GM12878 (cell line): Measurements from ENCODE around the gene PREX1. TPM values are rescaled to one million over a fixed set of nuclear protein-coding genes. Genes with fewer than 3 reads are reported as not detected.
A peak's percentile ranks its signal among the peaks of the same experiment; 100 is the strongest.

Source experiments
- ATAC-seq: fragments of 200-7000 bp; cut with Tn5 transposase; 3 replicates; pipeline ENCODE4 v1.9.1; 2020; ENCODE audit warnings: mild to moderate bottlenecking, moderate library complexity
- BruUV-seq: library from RNA; stranded (reverse); fragments of 400-500 nt; replicated peaks from 2 replicates; lab custom pipeline; 2021; lab: Mats Ljungman, UMichigan
- CTCF ChIA-PET: fragments of 300-600 bp; sonication (Branson Sonifier 250); formaldehyde crosslinking; extraction: SDS; loops from one replicate; lab custom pipeline; 2021; ENCODE audit warnings: inconsistent platforms; lab: Yijun Ruan, JAX
- POLR2A ChIA-PET: fragments of 350-600 bp; formaldehyde crosslinking; extraction: SDS; loops from one replicate; lab custom pipeline; 2021; ENCODE audit warnings: inconsistent platforms; lab: Charles Lee
- RAD21 ChIA-PET: fragments of 300-600 bp; sonication (Branson Sonifier 250); formaldehyde crosslinking; loops from one replicate; lab custom pipeline; 2023; ENCODE audit warnings: antibody characterized with exemption; ENCODE audit not compliant: unreplicated experiment; lab: Charles Lee
- SMC1A ChIA-PET: fragments of 300-600 bp; sonication (Branson Sonifier 250); formaldehyde crosslinking; loops from one replicate; lab custom pipeline; 2023; ENCODE audit not compliant: unreplicated experiment, uncharacterized antibody; lab: Charles Lee
- DNase-seq: peaks from one replicate; pipeline ENCODE4 v3.0.0-alpha.2; 2011; ENCODE audit warnings: low read depth, low spot score
- FAIRE-seq: peaks from 3 replicates; lab custom pipeline; 2011; peaks lifted over from hg19 to GRCh38; lab: Jason Lieb, UNC
- H2AFZ ChIP-seq: 2 replicates; pipeline ENCODE4 v1.6.0; 2011; ENCODE audit warnings: low read depth, low read length, control low read depth; ENCODE audit not compliant: control insufficient read depth
- H3K27ac ChIP-seq: 2 replicates; pipeline ENCODE4 v1.5.1; 2011; ENCODE audit warnings: control low read depth; ENCODE audit not compliant: control insufficient read depth, insufficient read depth
- H3K27me3 ChIP-seq, 2 experiments: replicated peaks in 1 of 2; 2 replicates each; pipeline versions ENCODE4 v1.6.0 to v1.6.1; 2011; ENCODE audit warnings: low read length in 1 of 2; ENCODE audit not compliant: control insufficient read depth in 2 of 2, insufficient read depth in 2 of 2
- H3K36me3 ChIP-seq, 2 experiments: 2 replicates each; pipeline ENCODE4 v1.5.1; 2011; ENCODE audit warnings: low read length in 1 of 2; ENCODE audit not compliant: control insufficient read depth in 2 of 2, insufficient read depth in 2 of 2
- H3K4me1 ChIP-seq: 2 replicates; pipeline ENCODE4 v1.6.1; 2011; ENCODE audit warnings: mild to moderate bottlenecking, low read length, moderate library complexity, mixed read lengths; ENCODE audit not compliant: control insufficient read depth, insufficient read depth
- H3K4me2 ChIP-seq: 2 replicates; pipeline ENCODE4 v1.6.0; 2011; ENCODE audit warnings: control low read depth; ENCODE audit not compliant: control insufficient read depth, insufficient read depth
- H3K4me3 ChIP-seq: fragments of 200-600 bp; sonication (generic); 2 replicates; pipeline ENCODE4 v1.5.1; 2016
- H3K79me2 ChIP-seq: 2 replicates; pipeline ENCODE4 v1.6.0; 2011; ENCODE audit warnings: low read length; ENCODE audit not compliant: control insufficient read depth, insufficient read depth
- H3K9ac ChIP-seq: 2 replicates; pipeline ENCODE4 v1.8.0; 2011; ENCODE audit warnings: low read length, control low read depth, mixed read lengths; ENCODE audit not compliant: control insufficient read depth, insufficient read depth
- H3K9me3 ChIP-seq: replicated peaks from 3 replicates; pipeline ENCODE4 v1.5.1; 2011; ENCODE audit warnings: mild to moderate bottlenecking, low read length; ENCODE audit not compliant: control insufficient read depth, insufficient read depth
- H4K20me1 ChIP-seq: 2 replicates; pipeline ENCODE4 v1.6.0; 2011; ENCODE audit not compliant: control insufficient read depth, insufficient read depth
- BCL3 ChIP-seq: IDR thresholded peaks from 2 replicates; pipeline ENCODE4 v1.6.1; 2011; ENCODE audit warnings: borderline replicate concordance, low read depth, mild to moderate bottlenecking, moderate library complexity, low read length; ENCODE audit not compliant: insufficient read depth, poor library complexity, severe bottlenecking
- DPF2 ChIP-seq: fragments of 450-650 bp; IDR thresholded peaks from 2 replicates; pipeline ENCODE4 v1.6.1; 2017; ENCODE audit warnings: mild to moderate bottlenecking
- MLLT1 ChIP-seq: fragments of 450-650 bp; IDR thresholded peaks from 2 replicates; pipeline ENCODE4 v1.6.1; 2016; ENCODE audit warnings: mild to moderate bottlenecking
- MTA2 ChIP-seq: fragments of 450-650 bp; IDR thresholded peaks from 2 replicates; pipeline ENCODE4 v1.6.1; 2016; ENCODE audit warnings: low read depth, mild to moderate bottlenecking, moderate library complexity
- NFXL1 ChIP-seq: fragments of 450-650 bp; IDR thresholded peaks from 2 replicates; pipeline ENCODE4 v1.6.1; 2017; ENCODE audit warnings: antibody characterized with exemption, mild to moderate bottlenecking, borderline replicate concordance
- POLR2A ChIP-seq: IDR thresholded peaks from 2 replicates; pipeline ENCODE4 v1.6.1; 2011; ENCODE audit warnings: low read depth, mild to moderate bottlenecking, low read length
- RELA ChIP-seq: fragments of 450-650 bp; IDR thresholded peaks from 2 replicates; pipeline ENCODE4 v1.8.0; 2014; ENCODE audit warnings: borderline replicate concordance; ENCODE audit not compliant: partially characterized antibody
- TCF7 ChIP-seq: IDR thresholded peaks from 2 replicates; pipeline ENCODE4 v1.6.1; 2014; ENCODE audit warnings: antibody characterized with exemption, borderline replicate concordance
- WGBS: methylation state at CpG from one replicate; pipeline ENCODE4 v1.1.6; 2016; ENCODE audit warnings: low lambda C conversion rate; ENCODE audit not compliant: insufficient replicate concordance, insufficient coverage; ENCODE audit errors: missing lambda C conversion rate; 5-methylcytosine and 5-hydroxymethylcytosine counted together
- in situ Hi-C: fragments of 300-500 bp; cut with MboI; formaldehyde crosslinking; loops from 9 replicates; pipeline ENCODE4 v1.14.3; 2018; ENCODE audit warnings: mixed read lengths
- intact Hi-C: fragments of 100-400 bp; cut with micrococcal nuclease; formaldehyde crosslinking; loops from one replicate; pipeline ENCODE4 v1.14.2; 2022; ENCODE audit not compliant: unreplicated experiment
- polyA plus RNA-seq, 11 experiments: library from polyadenylated mRNA; depleted of rRNA in 4 of 11; unstranded in 6 of 11; stranded (reverse) in 5 of 11; fragments of >200 nt; fragmentation: Nextera tagmentation in 4 of 11; fragmentation: Illumina TruSeq in 1 of 11; extraction: Ambion mirVana in 4 of 11; extraction: Trizol in 1 of 11; gene quantifications; 1 replicate in 1 of 11; 2 replicates in 10 of 11; pipeline versions ENCODE4 v1.2.1 to v1.2.3, GENCODE V29; 2011 to 2016; ENCODE audit warnings: inconsistent platforms in 2 of 11, missing spikeins in 2 of 11, low read depth in 1 of 11
- total RNA-seq, 4 experiments: library from RNA; depleted of rRNA in 3 of 4; stranded (reverse); fragments of >200 nt in 3 of 4; fragmentation: Illumina TruSeq in 1 of 4; extraction: Trizol in 1 of 4; gene quantifications; 2 replicates each; pipeline versions ENCODE4 v1.2.1 to v1.2.3, GENCODE V29; 2013 to 2021

The PREX1 gene
- total and polyA plus RNA-seq, 10 of the 15 experiments (the other 5 are each of a cell fraction or from before 2014, with no cell fraction given), result 2.6 to 114 (median 38.9) TPM

- Histone ChIP-seq H3K4me3 (no peak overlapping the region), H3K4me2 (no peak overlapping the region), H3K4me1 (no peaks in the 10 kb centered on the region)
- RAD21 ChIA-PET, result no interaction called here
- TF ChIP-seq TCF7, result no peak
- TF ChIP-seq RELA, result no peak
- no peak for TF ChIP-seq MTA2
- TF ChIP-seq NFXL1, result no peak
- TF ChIP-seq DPF2, result no peak
- TF ChIP-seq, all 136 proteins: peak for 0
- peaks cover 50 to 52% of the 10 kb centered on the region in 2 experiments for H3K36me3 ChIP-seq
- WGBS, result 78% methylated on average over 8 of the region's 8 CpGs
- no peaks in the 10 kb centered on the region for H4K20me1 ChIP-seq
- in situ Hi-C loops, result no loop called here
- no peaks in the 10 kb centered on the region for H3K27me3 ChIP-seq
- ATAC-seq, result no peak
- BruUV-seq, result no TSS peak
- CTCF ChIA-PET, result interaction anchor here (0.7 kb wide), 1 partner anchor 34 kb away, joined by 3 read pairs; no protein-coding TSS in a partner anchor
- no peaks in the 10 kb centered on the region for H3K79me2 ChIP-seq
- FAIRE-seq, result no peak
- SMC1A ChIA-PET, result no interaction called here
- no peak for DNase-seq
- H2AFZ ChIP-seq, result no peak overlapping the region
- no peaks in the 10 kb centered on the region for H3K9me3 ChIP-seq
- intact Hi-C loops, result no loop called here
- H3K9ac ChIP-seq, result no peak overlapping the region
- POLR2A ChIA-PET, result no interaction called here
- no peak overlapping the region for H3K27ac ChIP-seq
Observed at GRCh38 chr20:48689388-48689787, 138.4 kb downstream of the PREX1 start.

- ChIA-PET POLR2A (no interaction called here), CTCF (interaction anchor here (0.6 to 0.7 kb wide), 2 partner anchors 33 to 216 kb away, joined by 3 to 4 read pairs; no protein-coding TSS in a partner anchor), RAD21 (no interaction called here), SMC1A (no interaction called here)
- no peak overlapping the region for H3K27ac ChIP-seq
- in situ Hi-C loops, result no loop called here
- DNase-seq, result no peak
- H3K4me2 ChIP-seq, result no peak overlapping the region
- H3K4me1 ChIP-seq, result no peaks in the 10 kb centered on the region
- BruUV-seq, result no TSS peak
- no peaks in the 10 kb centered on the region for H3K79me2 ChIP-seq
- TF ChIP-seq MLLT1 (no peak), BCL3 (no peak), POLR2A (peak; percentile 59)
- no peaks in the 10 kb centered on the region for H4K20me1 ChIP-seq
- H3K27me3 ChIP-seq, result no peaks in the 10 kb centered on the region
- no peak for ATAC-seq
- WGBS, result 97% methylated on average over 7 of the region's 8 CpGs
- no peak overlapping the region for H2AFZ ChIP-seq
- H3K4me3 ChIP-seq, result no peak overlapping the region
- intact Hi-C loops, result no loop called here
- H3K9ac ChIP-seq, result no peak overlapping the region
- no peak for FAIRE-seq
- H3K36me3 ChIP-seq, result peaks cover 48 to 54% of the 10 kb centered on the region in 2 experiments
- H3K9me3 ChIP-seq, result no peaks in the 10 kb centered on the region
Observed at GRCh38 chr20:48688579-48688978, 139.2 kb downstream of the PREX1 start.
